ENCODE measurements around the gene ZCCHC7.

Gene ZCCHC7

GRCh38 chr9:37144762-37145161 lies 24.4 kb downstream of the ZCCHC7 start:
- H2AFZ ChIP-seq (ENCODE audit: low read depth): no peak overlapping the region
- no peaks in the 10 kb centered on the region for H3K36me3 ChIP-seq (ENCODE audit: insufficient read depth)
- no peak overlapping the region for H3K4me3 ChIP-seq (IDR thresholded peaks at IDR 0.05; ENCODE audit: insufficient read depth, low read depth, low read length)
- H3K4me2 ChIP-seq: no peak overlapping the region
- peaks cover 14% of the 10 kb centered on the region for H3K4me1 ChIP-seq (ENCODE audit: low read depth, poor library complexity, severe bottlenecking)
- TF ChIP-seq CTCF (conservative IDR thresholded peaks at IDR 0.05; ENCODE audit: low read depth, low read length): no peak
- H3K27ac ChIP-seq: no peak overlapping the region
- no peak overlapping the region for H3K9ac ChIP-seq
- H4K20me1 ChIP-seq (ENCODE audit: insufficient read depth): no peaks in the 10 kb centered on the region
- no peaks in the 10 kb centered on the region; the same call in 1 of the 2 replicates for H3K79me2 ChIP-seq (ENCODE audit: insufficient read depth, low read depth)
- no peaks in the 10 kb centered on the region for H3K27me3 ChIP-seq (ENCODE audit: insufficient read depth, low read depth)

- Histone ChIP-seq H4K20me1 (ENCODE audit: insufficient read depth) (no peaks in the 10 kb centered on the region), H3K4me3 (IDR thresholded peaks at IDR 0.05; ENCODE audit: insufficient read depth, low read depth, low read length) (no peak overlapping the region), H3K4me2 (peak overlapping the region; percentile 42), H3K4me1 (ENCODE audit: low read depth, poor library complexity, severe bottlenecking) (peaks cover 14% of the 10 kb centered on the region), H3K27ac (no peak overlapping the region), H2AFZ (ENCODE audit: low read depth) (no peak overlapping the region), H3K79me2 (ENCODE audit: insufficient read depth, low read depth) (no peaks in the 10 kb centered on the region), H3K9ac (no peak overlapping the region), H3K36me3 (ENCODE audit: insufficient read depth) (no peaks in the 10 kb centered on the region), H3K27me3 (ENCODE audit: insufficient read depth, low read depth) (no peaks in the 10 kb centered on the region)
- no peak for TF ChIP-seq CTCF (conservative IDR thresholded peaks at IDR 0.05; ENCODE audit: low read depth, low read length)
Observed at GRCh38 chr9:37146410-37146809, 26.0 kb downstream of the ZCCHC7 start.

- H3K36me3 ChIP-seq (ENCODE audit: insufficient read depth): no peaks in the 10 kb centered on the region
- H3K79me2 ChIP-seq (ENCODE audit: insufficient read depth, low read depth): no peaks in the 10 kb centered on the region
- H4K20me1 ChIP-seq (ENCODE audit: insufficient read depth): no peaks in the 10 kb centered on the region
Observed at GRCh38 chr9:37148181-37148580, 27.8 kb downstream of the ZCCHC7 start.

GRCh38 chr9:37149666-37150308 lies 29.4 kb downstream of the ZCCHC7 start:
- Histone ChIP-seq H3K4me3 (IDR thresholded peaks at IDR 0.05; ENCODE audit: insufficient read depth, low read depth, low read length) (no peak overlapping the region), H3K27me3 (ENCODE audit: insufficient read depth, low read depth) (no peaks in the 10 kb centered on the region), H3K4me1 (ENCODE audit: low read depth, poor library complexity, severe bottlenecking) (peaks cover 14% of the 10 kb centered on the region), H3K9ac (no peak overlapping the region), H4K20me1 (ENCODE audit: insufficient read depth) (no peaks in the 10 kb centered on the region), H2AFZ (ENCODE audit: low read depth) (no peak overlapping the region), H3K36me3 (ENCODE audit: insufficient read depth) (no peaks in the 10 kb centered on the region), H3K27ac (no peak overlapping the region), H3K4me2 (no peak overlapping the region), H3K79me2 (ENCODE audit: insufficient read depth, low read depth) (no peaks in the 10 kb centered on the region)
- TF ChIP-seq CTCF (conservative IDR thresholded peaks at IDR 0.05; ENCODE audit: low read depth, low read length): no peak

More at GRCh38 chr9:37148181-37148580, 27.8 kb downstream of the ZCCHC7 start:
- no peak for TF ChIP-seq CTCF (conservative IDR thresholded peaks at IDR 0.05; ENCODE audit: low read depth, low read length)
- Histone ChIP-seq H3K27me3 (ENCODE audit: insufficient read depth, low read depth) (no peaks in the 10 kb centered on the region), H3K4me2 (no peak overlapping the region), H3K9ac (no peak overlapping the region), H3K4me3 (IDR thresholded peaks at IDR 0.05; ENCODE audit: insufficient read depth, low read depth, low read length) (no peak overlapping the region), H3K4me1 (ENCODE audit: low read depth, poor library complexity, severe bottlenecking) (peaks cover 14% of the 10 kb centered on the region), H3K27ac (no peak overlapping the region), H2AFZ (ENCODE audit: low read depth) (no peak overlapping the region)
